ENCODE results near the gene COPS6.
A peak's percentile ranks its signal among the peaks of the same experiment; 100 is the strongest.

The COPS6 gene

DNA sequence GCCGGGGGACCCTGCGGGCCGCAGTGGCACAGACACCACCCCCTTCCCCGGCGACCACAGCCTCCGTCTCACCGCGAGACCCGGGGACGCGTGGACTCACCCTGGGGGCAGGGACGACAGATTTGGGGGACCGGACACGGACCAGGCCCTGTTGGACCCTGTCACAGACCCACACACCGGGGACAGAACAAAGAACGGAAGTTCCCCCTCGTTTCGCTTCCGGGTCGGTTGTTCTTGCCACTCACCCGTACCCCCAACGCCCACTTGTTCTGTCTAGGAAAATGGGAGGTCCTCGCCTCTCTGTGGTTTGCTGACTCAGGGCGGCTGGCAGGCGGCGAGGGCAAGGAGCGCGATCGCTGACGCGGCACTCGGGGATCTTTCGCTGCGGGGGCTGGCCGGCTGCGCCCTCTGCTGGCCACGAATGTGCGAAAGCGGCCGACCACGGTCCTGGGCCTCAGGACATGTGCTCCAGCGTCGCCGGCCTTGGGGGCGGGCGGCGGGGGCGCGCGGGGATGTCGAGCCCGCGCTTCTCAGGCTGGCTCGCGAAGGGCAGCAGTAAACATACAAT lies 7.2 kb upstream of the COPS6 start, which contains the start of gene ZNF3:
TSS of gene ZNF3 (minus strand) at position 189 of the 568 bp plus-strand sequence. CDS start 4,366 bp downstream, outside the sequence.
- peak; percentile 94 for TF ChIP-seq POLR2AphosphoS5 (IDR thresholded peaks at IDR 0.05; ENCODE audit: low read depth, low read length)
- peak; percentile 70; the same call in 1 of the 2 replicates for TF ChIP-seq TAF1 (IDR thresholded peaks at IDR 0.05; ENCODE audit: borderline replicate concordance, low read depth, low read length)
- peak; percentile 95 for TF ChIP-seq POLR2A (IDR thresholded peaks at IDR 0.05; ENCODE audit: low read depth, low read length)
- FAIRE-seq (peak; percentile 99), DNase-seq (ENCODE audit: insufficient read length) (peak; percentile 89)

GRCh38 chr7:100082978-100083377 lies 5.8 kb upstream of the COPS6 start:
- no peak for DNase-seq (ENCODE audit: insufficient read length)
- no peak for FAIRE-seq
- TF ChIP-seq POLR2AphosphoS5 (IDR thresholded peaks at IDR 0.05; ENCODE audit: low read depth, low read length) (no peak), TAF1 (IDR thresholded peaks at IDR 0.05; ENCODE audit: borderline replicate concordance, low read depth, low read length) (no peak), POLR2A (IDR thresholded peaks at IDR 0.05; ENCODE audit: low read depth, low read length) (no peak)

GRCh38 chr7:100085515-100085914 lies 3.3 kb upstream of the COPS6 start:
- no peak for DNase-seq (ENCODE audit: insufficient read length)
- no peak for FAIRE-seq
- TF ChIP-seq POLR2A (IDR thresholded peaks at IDR 0.05; ENCODE audit: low read depth, low read length) (no peak), POLR2AphosphoS5 (IDR thresholded peaks at IDR 0.05; ENCODE audit: low read depth, low read length) (no peak)

DNA sequence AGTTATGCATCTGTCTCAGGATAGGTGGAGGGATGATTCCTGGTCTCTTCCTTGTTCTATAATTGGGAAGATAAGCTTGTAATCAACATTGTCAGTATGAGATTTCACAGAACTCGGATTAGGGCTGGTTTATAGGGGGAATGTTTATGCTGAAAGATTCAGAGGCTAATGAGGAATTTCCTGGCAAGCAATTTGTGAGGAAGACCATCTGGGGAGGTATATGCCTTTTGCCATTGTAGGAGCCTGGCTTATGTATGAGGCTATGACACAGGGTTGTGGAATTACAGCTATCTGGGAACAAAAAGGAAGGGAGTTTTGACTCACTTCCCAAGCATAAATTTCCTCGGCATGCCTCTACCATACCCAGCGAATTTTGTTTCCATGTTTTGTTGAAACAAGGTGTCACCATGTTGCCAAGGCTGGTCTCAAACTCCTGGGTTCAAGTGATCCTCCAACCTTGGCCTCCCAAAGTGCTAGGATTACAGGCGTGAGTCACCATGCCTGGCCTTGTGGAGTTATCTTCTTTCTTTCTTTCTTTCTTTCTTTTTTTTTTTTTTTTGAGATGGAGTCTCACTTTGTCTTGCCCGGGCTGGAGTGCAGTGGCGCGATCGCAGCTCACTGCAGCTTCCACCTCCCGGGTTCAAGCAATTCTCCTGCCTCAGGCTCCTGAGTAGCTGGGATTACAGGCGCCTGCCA lies 1.6 kb upstream of the COPS6 start:
- FAIRE-seq (no peak), DNase-seq (ENCODE audit: insufficient read length) (no peak)
- TF ChIP-seq POLR2AphosphoS5 (IDR thresholded peaks at IDR 0.05; ENCODE audit: low read depth, low read length) (no peak), POLR2A (IDR thresholded peaks at IDR 0.05; ENCODE audit: low read depth, low read length) (no peak), TAF1 (IDR thresholded peaks at IDR 0.05; ENCODE audit: borderline replicate concordance, low read depth, low read length) (no peak)

DNA sequence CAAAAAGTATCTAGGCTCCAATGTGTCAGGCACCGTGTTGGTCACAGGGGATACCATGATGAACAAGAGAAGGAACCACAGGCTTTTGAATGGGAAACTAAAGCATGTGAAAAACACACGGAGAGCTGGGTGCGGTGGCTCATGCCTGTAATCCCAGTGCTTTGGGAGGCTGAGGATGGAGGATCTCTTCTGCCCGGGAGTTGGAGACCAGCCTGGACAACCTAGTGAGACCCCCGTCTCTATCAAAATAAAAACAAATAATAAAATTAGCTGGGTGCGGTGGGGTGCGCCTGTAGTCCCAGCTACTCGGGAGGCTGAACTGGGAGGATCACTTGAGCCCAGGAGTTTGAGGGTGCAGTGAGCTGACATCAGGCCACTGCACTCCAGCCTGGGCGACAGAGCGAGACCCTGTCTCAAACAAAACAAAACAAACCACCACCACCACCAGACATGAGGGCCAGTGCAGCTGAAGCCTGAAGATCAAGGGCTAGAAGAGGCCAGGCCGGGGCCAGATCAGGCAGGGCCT lies 611 bp upstream of the COPS6 start:
- TF ChIP-seq POLR2A (IDR thresholded peaks at IDR 0.05; ENCODE audit: low read depth, low read length) (no peak), POLR2AphosphoS5 (IDR thresholded peaks at IDR 0.05; ENCODE audit: low read depth, low read length) (no peak), TAF1 (IDR thresholded peaks at IDR 0.05; ENCODE audit: borderline replicate concordance, low read depth, low read length) (no peak)
- DNase-seq (ENCODE audit: insufficient read length), result no peak
- FAIRE-seq, result no peak

DNA sequence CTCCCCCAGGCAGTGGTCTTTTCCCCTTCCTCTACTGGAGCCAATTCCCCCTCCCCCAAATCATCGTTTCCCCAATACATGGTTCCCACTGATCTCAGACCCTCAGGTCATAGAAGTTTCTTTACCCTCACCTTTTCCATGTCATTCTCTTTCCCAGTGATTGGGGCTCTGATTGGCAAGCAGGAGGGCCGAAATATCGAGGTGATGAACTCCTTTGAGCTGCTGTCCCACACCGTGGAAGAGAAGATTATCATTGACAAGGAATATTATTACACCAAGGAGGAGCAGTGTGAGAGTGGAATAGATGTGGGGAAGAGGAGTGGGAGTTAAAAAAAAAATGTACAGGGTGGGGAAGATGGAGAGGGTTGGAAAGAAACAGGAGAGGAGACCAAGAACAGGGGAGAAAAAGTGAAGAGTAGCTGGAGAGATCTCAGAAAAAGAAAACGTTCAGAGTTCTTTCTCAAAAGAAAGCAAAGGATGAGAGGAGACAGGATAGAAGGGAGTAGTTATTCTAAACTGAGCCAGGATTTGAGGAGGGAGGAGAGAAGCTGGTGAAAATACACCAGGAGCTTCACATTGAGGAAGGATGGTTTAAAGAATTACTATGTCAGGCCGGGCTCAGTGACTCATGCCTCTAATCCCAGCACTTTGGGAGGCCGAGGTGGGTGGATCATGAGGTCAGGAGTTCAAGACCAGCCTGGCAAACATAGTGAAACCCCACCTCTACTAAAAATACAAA lies 858 bp downstream of the COPS6 start:
- DNase-seq (ENCODE audit: insufficient read length) (no peak), FAIRE-seq (no peak)
- no peak for TF ChIP-seq TAF1 (IDR thresholded peaks at IDR 0.05; ENCODE audit: borderline replicate concordance, low read depth, low read length)
- no peak for TF ChIP-seq POLR2AphosphoS5 (IDR thresholded peaks at IDR 0.05; ENCODE audit: low read depth, low read length)
- no peak for TF ChIP-seq POLR2A (IDR thresholded peaks at IDR 0.05; ENCODE audit: low read depth, low read length)

DNA sequence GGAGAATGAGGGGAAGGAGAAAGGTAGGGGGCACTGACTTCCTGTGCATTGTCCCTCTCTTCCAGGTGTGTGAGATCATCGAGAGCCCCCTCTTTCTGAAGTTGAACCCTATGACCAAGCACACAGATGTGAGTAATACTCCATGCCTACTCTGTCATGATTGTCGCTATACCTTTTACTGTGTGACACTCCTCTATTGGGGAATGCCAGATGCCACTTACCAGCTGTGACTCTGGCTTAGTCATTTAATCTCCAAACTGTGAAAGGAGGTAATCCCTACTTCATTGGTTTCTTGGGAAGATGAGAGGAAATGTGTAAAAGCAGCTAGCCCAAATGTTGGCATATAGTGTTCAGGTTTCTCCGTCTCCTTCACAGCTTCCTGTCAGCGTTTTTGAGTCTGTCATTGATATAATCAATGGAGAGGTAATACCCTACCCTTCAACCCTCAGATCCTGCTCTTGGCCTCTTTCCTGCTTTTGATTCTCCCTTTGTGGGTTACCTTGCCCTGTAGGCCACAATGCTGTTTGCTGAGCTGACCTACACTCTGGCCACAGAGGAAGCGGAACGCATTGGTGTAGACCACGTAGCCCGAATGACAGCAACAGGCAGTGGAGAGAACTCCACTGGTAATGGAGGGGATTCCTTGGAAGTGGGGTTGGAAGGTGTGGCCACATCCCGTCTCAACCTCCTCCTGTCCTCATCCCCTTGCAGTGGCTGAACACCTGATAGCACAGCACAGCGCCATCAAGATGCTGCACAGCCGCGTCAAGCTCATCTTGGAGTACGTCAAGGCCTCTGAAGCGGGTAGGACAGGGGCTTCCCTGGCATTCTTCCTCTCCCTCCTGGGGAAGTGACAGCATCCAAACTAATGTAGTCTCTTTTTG lies 2.0 kb downstream of the COPS6 start:
- no peak for FAIRE-seq

DNA sequence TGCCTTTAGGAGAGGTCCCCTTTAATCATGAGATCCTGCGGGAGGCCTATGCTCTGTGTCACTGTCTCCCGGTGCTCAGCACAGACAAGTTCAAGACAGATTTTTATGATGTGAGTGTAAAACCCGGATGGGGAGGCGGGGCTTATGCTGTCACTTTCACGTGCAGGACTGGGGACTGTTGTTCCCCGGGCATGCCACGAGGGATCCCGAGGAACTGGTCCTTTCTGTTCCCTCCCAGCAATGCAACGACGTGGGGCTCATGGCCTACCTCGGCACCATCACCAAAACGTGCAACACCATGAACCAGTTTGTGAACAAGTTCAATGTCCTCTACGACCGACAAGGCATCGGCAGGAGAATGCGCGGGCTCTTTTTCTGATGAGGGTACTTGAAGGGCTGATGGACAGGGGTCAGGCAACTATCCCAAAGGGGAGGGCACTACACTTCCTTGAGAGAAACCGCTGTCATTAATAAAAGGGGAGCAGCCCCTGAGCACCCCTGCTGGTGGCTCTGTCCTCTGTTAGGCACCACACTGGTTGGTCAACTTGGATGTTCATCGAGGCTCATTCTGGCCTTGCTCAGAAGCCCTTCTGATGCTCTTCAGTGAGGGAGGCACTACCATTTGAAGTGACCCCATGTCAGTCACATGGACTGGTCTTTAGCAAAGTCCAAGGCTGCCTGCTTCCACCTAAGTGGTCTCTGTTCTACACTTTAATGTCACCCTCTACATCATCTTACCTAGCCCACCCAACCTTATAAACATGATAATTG lies 2.8 kb downstream of the COPS6 start:
- no peak for TF ChIP-seq TAF1 (IDR thresholded peaks at IDR 0.05; ENCODE audit: borderline replicate concordance, low read depth, low read length)
- peak; percentile 90 for TF ChIP-seq POLR2A (IDR thresholded peaks at IDR 0.05; ENCODE audit: low read depth, low read length)
- peak; percentile 82 for TF ChIP-seq POLR2AphosphoS5 (IDR thresholded peaks at IDR 0.05; ENCODE audit: low read depth, low read length)
- FAIRE-seq, result no peak
- no peak for DNase-seq (ENCODE audit: insufficient read length)

More for the DNA sequence above, 2.0 kb downstream of the COPS6 start:
- DNase-seq (ENCODE audit: insufficient read length), result no peak
- TF ChIP-seq TAF1 (IDR thresholded peaks at IDR 0.05; ENCODE audit: borderline replicate concordance, low read depth, low read length) (no peak), POLR2A (IDR thresholded peaks at IDR 0.05; ENCODE audit: low read depth, low read length) (no peak; the same call in 1 of the 2 replicates), POLR2AphosphoS5 (IDR thresholded peaks at IDR 0.05; ENCODE audit: low read depth, low read length) (no peak)

GRCh38 chr7:100093054-100093453 lies 4.3 kb downstream of the COPS6 start:
- DNase-seq (ENCODE audit: insufficient read length) (no peak), FAIRE-seq (no peak)
- TF ChIP-seq POLR2A (IDR thresholded peaks at IDR 0.05; ENCODE audit: low read depth, low read length), result no peak
- peak; percentile 69; the same call in 1 of the 2 replicates for TF ChIP-seq POLR2AphosphoS5 (IDR thresholded peaks at IDR 0.05; ENCODE audit: low read depth, low read length)
- TF ChIP-seq TAF1 (IDR thresholded peaks at IDR 0.05; ENCODE audit: borderline replicate concordance, low read depth, low read length), result no peak

- TF ChIP-seq POLR2AphosphoS5 (IDR thresholded peaks at IDR 0.05; ENCODE audit: low read depth, low read length) (0 out of 2 replicates have a peak, but pooled peaks have one; percentile 17), POLR2A (IDR thresholded peaks at IDR 0.05; ENCODE audit: low read depth, low read length) (no peak)
- DNase-seq (ENCODE audit: insufficient read length) (no peak), FAIRE-seq (no peak)
These were observed 4.7 kb downstream of the COPS6 start for GRCh38 chr7:100093498-100093897.

All from GM12892 (cell line).